T-helper 22 cell (primary cell): ENCODE data around the gene PRAMEF12.
"Not testable (repeated sequence)": the region's sequence is repeated elsewhere in the genome, so short reads cannot be mapped to it uniquely, and the experiment has no call there.

Experiments
- DNase-seq: peaks from one replicate; pipeline ENCODE4 v3.0.0-alpha.2; 2020; ENCODE audit warnings: low read depth

The PRAMEF12 gene

DNA sequence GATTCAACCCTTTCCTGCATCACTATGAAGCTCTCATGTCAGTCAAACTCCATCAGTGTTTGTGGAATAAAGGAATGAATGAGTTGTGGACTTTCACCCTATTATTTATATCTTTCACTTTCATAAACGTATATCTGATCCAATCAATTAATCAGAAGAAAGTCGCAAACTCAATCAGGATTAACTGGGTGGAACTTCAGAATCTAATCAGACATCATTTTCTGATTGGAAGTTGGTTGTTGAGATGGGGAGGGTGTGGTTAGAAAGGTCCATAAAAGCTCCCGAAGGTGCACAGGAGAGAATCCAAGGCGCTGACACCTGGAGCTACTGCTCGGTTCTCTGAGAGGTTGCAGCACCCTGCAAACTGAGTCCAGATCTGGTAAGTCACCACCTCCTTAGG is at the start of gene PRAMEF12:
PRAMEF12 (plus strand) TSS at position 301 of the 400 bp plus-strand sequence. CDS start 1,130 bp downstream, outside the sequence.
- no peak for DNase-seq

DNA sequence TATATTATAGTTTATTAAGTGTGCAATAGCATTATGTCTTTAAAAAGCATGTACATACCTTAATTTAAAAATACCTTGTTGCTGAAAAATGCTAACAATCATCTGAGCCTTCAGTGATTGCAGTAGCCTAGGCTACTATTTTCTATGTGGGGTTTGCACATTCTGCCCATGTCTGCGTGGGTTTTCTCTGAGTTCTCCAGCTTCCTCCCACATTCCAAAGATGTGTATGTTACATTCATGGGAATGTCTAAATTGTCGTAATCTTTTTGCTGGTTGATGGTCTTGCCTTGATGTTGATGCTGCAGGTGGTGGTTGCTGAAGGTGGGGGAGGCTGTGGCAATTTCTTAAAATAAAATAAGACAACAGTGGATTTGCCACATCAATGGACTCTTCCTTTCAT is 45.1 kb upstream of the PRAMEF12 start:
- no peak for DNase-seq

DNA sequence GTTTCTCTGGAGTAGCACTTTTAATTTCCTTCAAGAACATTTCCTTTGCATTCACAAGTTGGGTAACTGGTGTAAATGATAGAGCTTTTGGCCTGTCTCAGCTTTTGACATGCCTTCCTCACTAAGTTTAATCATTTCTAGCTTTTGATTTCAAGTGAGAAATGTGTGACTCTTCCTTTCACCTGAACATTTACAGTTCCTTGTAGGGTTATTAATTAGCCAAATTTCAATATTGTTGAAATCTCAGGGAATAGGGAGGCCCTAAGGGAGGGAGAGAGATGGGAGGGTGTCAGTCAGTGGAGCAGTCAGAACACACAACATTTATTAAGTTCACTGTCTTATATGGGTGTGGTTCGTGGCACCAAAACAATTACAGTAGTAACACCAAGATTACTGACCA is 43.4 kb upstream of the PRAMEF12 start:
- no peak for DNase-seq

DNA sequence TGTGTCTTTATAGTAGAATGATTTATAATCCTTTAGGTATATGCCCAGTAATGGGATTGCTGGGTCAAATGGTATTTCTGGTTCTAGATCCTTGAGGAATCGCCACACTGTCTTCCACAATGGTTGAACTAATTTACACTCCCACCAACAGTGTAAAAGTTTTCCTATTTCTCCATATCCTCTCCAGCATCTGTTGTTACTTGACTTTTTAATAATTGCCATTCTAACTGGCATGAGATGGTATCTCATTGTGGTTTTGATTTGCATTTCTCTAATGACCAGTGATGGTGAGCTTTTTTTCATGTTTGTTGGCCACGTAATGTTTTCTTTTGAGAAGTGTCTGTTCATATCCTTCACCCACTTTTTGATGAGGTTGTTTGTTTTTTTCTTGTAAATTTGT is 42.5 kb upstream of the PRAMEF12 start:
- DNase-seq = not testable (repeated sequence)

GRCh38 chr1:12734651-12735050 is 38.9 kb upstream of the PRAMEF12 start:
- no peak for DNase-seq

DNA sequence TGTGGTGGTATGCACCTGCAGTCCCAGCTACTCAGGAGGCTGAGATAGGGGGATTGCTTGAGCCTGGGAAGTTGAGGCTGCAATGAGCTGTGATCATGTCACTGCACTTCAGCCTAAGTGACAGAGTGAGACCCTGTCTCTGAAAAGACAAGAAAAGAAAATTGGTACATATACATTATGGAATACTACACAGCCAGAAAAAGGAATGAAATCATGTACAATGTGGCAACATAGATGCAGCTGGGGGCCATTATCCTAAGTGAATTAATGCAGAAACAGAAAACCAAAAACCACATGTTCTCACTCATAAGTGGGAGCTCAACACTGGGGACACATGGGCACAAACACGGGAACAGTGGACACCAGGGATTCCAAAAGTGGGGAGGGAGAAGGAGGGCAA is 34.6 kb upstream of the PRAMEF12 start:
- DNase-seq = no peak

- DNase-seq = no peak
These were observed 33.9 kb upstream of the PRAMEF12 start for GRCh38 chr1:12739613-12740012.

- DNase-seq = no peak
These were observed 31.6 kb upstream of the PRAMEF12 start for GRCh38 chr1:12741946-12742345.

DNA sequence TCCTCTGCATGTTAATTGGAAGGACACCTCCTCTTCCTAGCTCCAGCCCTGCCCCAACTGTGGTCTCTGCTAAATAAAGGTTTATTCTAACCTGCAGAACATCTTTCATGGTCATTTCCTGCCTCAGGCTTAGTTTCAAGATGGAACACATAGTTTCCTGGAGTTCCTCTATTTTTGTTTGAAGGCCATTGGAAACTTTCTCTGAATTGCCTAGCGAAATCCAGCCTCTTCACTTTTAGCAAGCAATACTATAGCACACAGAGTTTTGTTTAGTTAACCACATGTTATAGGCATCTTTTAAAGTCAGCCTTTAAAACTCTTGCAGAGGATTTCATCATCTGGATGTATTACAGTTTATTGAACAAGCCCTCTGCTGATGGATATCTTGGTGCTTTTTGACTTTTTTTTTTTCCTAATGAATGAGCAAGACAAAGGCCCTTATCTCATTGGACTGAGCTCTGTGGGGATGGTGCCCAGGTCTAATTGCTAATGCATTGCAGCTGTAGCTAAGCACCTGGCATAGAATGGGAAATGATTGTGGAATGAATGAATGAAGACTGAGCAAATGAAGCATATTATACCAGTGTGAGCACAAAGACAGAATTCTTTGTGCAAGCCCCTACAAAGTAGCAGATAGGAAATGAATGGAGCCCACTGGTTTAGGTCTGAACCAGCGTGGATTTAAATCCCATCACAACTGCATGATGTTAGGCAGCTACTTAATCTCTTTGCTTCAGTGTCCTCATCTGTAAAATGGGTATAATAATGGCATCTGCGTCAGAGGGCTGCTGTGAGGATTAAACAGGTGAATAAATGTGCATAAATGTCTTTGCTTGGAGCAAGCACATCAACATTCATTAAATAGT is 28.2 kb upstream of the PRAMEF12 start:
- no peak for DNase-seq

GRCh38 chr1:12745992-12746323 is 27.6 kb upstream of the PRAMEF12 start, which contains the start of gene CFAP107:
TSS of gene CFAP107 (plus strand) at chr1:12746200. CDS start at chr1:12746431, 231 bp downstream.
- no peak for DNase-seq

DNA sequence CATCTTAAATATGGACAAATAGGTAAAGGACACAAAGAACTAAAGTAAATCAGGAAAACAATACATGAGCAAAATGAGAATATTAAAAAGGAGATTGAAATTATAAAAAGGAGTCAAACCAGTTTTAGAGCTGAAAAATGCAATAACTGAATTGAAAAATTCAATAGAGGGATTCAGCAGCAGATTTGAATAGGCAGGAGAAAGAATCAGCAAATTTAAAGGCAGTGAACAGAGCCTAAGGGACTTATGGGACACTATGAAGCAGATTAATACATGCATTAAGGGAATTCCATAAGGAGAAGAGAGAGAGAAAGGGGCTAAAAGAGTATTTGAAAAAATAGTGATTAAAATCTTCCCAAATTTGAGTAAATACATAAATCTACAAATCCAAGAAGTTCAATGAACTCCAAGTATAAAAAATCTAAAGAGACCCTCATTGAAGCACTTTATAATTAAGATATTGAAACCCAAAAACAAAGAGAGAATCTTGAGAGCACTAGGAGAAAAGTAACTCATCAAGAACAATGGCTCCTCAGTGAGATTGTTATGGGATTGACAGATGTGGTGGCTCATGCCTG is 24.7 kb upstream of the PRAMEF12 start:
- no peak for DNase-seq

DNA sequence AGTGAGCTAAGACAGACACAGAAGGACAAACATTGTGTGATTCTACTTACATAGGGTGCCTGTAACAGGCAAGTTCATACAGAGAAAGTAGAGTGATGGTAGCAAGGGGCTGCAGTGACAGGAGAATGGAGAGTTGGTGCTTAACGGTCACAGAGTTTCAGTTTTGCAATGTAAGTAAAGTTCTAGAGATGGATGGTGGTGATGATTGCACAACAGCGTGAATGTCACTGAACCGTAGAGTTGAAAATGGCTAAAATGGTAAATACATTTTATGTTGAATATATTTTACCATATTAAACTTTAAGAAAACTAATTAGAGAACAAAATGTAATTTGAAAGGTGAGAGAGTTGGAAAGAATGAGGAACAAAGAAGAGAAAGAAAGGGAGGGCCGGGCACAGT is 18.8 kb upstream of the PRAMEF12 start:
- DNase-seq = no peak

DNA sequence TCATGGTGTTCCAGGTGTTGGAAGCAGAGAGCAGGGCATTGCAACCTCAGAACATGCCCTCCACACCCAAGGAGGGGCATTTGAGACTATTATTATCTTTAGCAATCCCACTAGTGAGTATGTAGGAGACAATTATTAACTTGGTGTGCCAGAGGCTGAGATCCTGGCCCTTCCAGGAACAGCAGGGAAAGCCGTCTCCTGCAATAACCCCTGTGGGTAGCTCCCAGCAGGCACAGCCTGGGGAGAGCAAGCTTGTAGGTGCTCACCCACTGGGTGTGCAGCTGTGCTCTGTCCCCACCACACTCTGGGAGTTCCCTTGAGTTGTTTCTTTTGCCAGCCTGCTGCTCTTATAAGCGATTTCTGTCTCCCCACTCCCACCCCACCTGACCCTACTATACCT is 17.3 kb upstream of the PRAMEF12 start:
- no peak for DNase-seq

DNA sequence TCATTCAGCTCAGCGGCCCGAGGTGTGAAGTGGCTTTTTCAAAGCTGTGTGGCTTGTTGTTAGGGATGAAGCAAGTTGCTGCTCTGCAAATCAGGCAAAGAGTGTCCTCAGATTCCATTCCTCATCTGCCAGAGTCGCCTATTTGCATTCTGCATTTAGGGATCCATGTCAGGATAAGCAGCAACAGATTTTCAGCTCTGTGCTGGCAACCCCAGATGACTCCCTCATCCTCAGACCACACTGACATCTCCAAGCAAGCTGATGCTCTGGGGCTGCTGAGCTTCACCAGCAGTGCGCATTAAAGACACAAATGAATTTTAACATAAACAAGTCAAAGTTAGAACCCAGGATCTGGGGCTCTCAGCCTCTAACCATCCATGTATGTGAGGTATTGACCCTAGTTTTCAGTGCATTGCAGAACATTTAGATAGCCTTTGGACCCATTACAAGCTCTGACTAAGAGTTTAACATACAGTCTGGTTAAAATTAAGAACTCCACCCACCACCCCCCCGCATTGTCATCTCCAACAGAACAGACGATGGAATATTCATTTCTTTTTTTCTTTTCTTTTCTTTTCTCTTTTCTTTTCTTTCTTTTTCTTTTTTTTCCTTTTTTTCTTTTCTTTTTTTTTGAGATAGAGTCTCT is 16.6 kb upstream of the PRAMEF12 start:
- no peak for DNase-seq

- no peak for DNase-seq
These were observed 15.7 kb upstream of the PRAMEF12 start for GRCh38 chr1:12757836-12758235.

GRCh38 chr1:12760256-12760795 is 13.2 kb upstream of the PRAMEF12 start:
- DNase-seq = no peak

DNA sequence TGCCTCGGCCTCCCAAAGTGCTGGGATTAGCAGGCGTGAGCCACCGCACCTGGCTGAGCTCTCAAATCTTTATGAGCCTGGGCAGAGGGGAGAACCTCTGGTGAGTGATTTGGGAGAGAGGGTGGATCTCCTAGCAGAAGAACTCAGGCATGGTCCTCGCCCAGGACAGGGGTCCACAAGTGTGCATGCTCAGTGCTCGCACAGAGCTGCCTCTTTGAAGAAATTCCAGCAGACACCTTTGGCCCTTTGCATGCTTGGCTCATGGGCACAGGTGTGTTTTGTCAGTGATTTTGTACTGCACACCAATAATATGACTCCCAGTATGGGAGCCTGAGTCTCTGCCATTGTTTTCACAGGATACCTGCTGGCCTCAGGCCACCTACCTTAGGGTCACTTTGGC is 11.8 kb upstream of the PRAMEF12 start:
- DNase-seq = no peak

DNA sequence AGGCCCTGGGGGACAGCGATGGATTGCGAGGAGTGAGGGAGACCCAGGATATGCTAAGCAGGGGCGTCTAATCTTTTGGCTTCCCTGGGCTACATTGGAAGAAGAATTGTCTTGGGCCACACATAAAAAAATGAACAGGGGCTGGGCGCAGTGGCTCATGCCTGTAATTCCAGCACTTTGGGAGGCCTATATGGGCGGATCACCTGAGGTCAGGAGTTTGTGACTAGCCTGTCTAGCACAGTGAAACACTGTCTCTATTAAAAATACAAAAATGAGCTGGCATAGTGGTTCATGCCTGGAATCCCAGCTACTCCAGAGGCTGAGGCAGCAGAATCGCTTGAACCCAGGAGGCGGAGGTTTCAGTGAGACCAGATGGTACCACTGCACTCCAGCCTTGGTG is 10.8 kb upstream of the PRAMEF12 start:
- DNase-seq = no peak

- no peak for DNase-seq
These were observed 10.1 kb upstream of the PRAMEF12 start for GRCh38 chr1:12763479-12763878.

DNA sequence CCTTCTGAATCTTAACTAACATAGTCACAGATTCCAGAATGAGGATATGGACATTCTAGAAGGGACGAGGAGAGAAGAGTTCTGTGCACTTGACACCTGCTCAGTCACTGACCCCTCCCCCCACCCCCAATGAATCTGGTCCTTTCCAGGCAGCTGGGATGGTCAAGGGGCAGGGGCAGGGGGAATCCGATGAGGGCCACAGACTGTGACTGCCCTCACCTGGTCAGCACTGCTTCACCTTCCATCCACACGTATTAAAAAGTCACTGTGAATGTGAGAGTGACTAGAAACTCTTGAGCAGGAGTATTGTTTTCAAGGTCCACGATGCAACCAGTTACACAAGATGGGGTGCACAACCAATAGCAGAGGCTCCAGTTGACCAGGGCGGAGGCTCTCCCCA is 9.5 kb upstream of the PRAMEF12 start:
- DNase-seq = no peak

DNA sequence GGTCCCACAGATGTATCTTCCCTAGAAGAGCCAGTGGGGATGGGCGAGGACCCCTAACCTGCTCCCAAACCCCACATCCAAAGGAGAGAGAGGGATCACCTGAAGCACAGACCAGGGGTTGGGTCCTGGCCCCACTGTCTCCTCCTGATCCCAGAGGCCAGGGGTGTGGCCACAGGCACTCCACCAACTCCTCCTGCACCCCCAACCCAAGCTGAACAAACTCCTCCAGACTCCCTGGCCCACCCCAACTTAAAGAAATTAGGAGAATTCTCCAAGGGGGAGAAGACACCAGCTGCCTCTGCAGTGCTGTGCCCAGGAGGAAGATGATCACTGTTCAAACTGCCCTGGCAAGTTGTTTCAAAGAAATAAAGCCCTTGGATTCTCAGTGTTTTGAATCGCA is 4.5 kb upstream of the PRAMEF12 start:
- DNase-seq = no peak

GRCh38 chr1:12769976-12770505 is 3.5 kb upstream of the PRAMEF12 start:
- DNase-seq = no peak

- no peak for DNase-seq
These were observed 2.9 kb upstream of the PRAMEF12 start for GRCh38 chr1:12770620-12771019.
